ENCODE results near the gene ACBD7. TPM values are rescaled to one million over a fixed set of nuclear protein-coding genes. Genes with fewer than 3 reads are reported as not detected.

ACBD7 gene
- total and polyA plus RNA-seq, 9 of the 15 experiments (the other 6 are each of a cell fraction or from before 2014, with no cell fraction given): 0.21 to 3.2 (median 0.84) TPM

GRCh38 chr10:15124190-15124589, 35.6 kb upstream of the ACBD7 start:
- DNase-seq (ENCODE audit: extremely low read depth in 1 of 4, low spot score in 3 of 4) (no peak), ATAC-seq (no peak), FAIRE-seq (no peak)
- Histone ChIP-seq H4K20me1 (replicated peaks; ENCODE audit: control insufficient read depth, insufficient read depth, low read length) (no peaks in the 10 kb centered on the region), H2AFZ (ENCODE audit: low read depth, low read length) (no peak overlapping the region), H3K36me3 (ENCODE audit: control insufficient read depth, insufficient read depth, low read length) (peaks cover 14% of the 10 kb centered on the region; the same call in 2 of the 3 replicates), H3K27ac (ENCODE audit: extremely low read depth, low read depth, low read length) (no peak overlapping the region), H3K4me1 (replicated peaks in 1 of 2; ENCODE audit: control insufficient read depth in 2 of 2, insufficient read depth in 2 of 2, low read length in 2 of 2) (no peaks in the 10 kb centered on the region), H3K79me2 (ENCODE audit: control insufficient read depth, insufficient read depth, low read length) (no peaks in the 10 kb centered on the region), H3K9me3 (replicated peaks; ENCODE audit: control insufficient read depth, insufficient read depth, low read depth, low read length) (no peaks in the 10 kb centered on the region), H3K4me3 (no peak overlapping the region), H3K9ac (ENCODE audit: insufficient read depth in 1 of 2, low read depth in 2 of 2, low read length in 2 of 2) (no peak overlapping the region), H3K4me2 (ENCODE audit: insufficient read depth, low read length) (no peak overlapping the region), H3K9me1 (ENCODE audit: control insufficient read depth, insufficient read depth, low read length) (no peaks in the 10 kb centered on the region), H3K27me3 (ENCODE audit: control insufficient read depth in 2 of 2, insufficient read depth in 2 of 2, low read length in 2 of 2) (no peaks in the 10 kb centered on the region)
- CTCF ChIA-PET (ENCODE audit: low intra/inter-chr PET ratio): no interaction called here
- intact Hi-C loops (cut with micrococcal nuclease) (no loop called here), in situ Hi-C loops (cut with MboI) (no loop called here)
- WGBS (ENCODE audit: insufficient coverage, low coverage, missing lambda C conversion rate): 80% methylated on average over 9 of the region's 9 CpGs
- POLR2A ChIA-PET: interaction anchor here (0.8 kb wide), 1 partner anchor 11 kb away, joined by 3 read pairs; no protein-coding TSS in a partner anchor
- no TSS peak for BruUV-seq (replicated peaks)
- no peak for TF ChIP-seq MTA1 (IDR thresholded peaks at IDR 0.05; ENCODE audit: borderline replicate concordance)
- TF ChIP-seq IFI16 (CRISPR knock-in tag; IDR thresholded peaks at IDR 0.05): no peak
- no peak for TF ChIP-seq ZNF253 (CRISPR knock-in tag; conservative IDR thresholded peaks at IDR 0.05)
- TF ChIP-seq TCF3 (CRISPR knock-in tag; IDR thresholded peaks at IDR 0.05): no peak
- TF ChIP-seq SMAD4 (CRISPR knock-in tag; conservative IDR thresholded peaks at IDR 0.05): no peak
- no peak for TF ChIP-seq AFF1 (IDR thresholded peaks at IDR 0.05; ENCODE audit: low read depth in 1 of 2, partially characterized antibody in 2 of 2)
- no peak for TF ChIP-seq ZFP30 (CRISPR knock-in tag; IDR thresholded peaks at IDR 0.05; ENCODE audit: borderline replicate concordance)
